Gastroesophageal sphincter (tissue), 2 donors: ENCODE data around the gene STK32A.

ENCODE experiments used
- POLR2A ChIP-seq, 2 donors: fragments of 450-650 bp; IDR thresholded peaks; one replicate each; pipeline ENCODE4 v1.6.1; 2017; ENCODE audit warnings: antibody characterized with exemption in 2 of 2, mild to moderate bottlenecking in 2 of 2, moderate library complexity in 1 of 2
- POLR2AphosphoS5 ChIP-seq: sonication (generic); formaldehyde crosslinking; IDR thresholded peaks from one replicate; pipeline ENCODE4 v1.6.1; 2017; ENCODE audit warnings: antibody characterized with exemption

GRCh38 chr5:147393874-147394672 lies 159.2 kb downstream of the STK32A start:
- TF ChIP-seq POLR2A (IDR thresholded peaks at IDR 0.05) (no peak), POLR2AphosphoS5 (no peak)
